GM19193 (cell line): ENCODE data around the gene CCSER2.

Experiments
- POLR2A ChIP-seq: IDR thresholded peaks from 4 replicates; pipeline ENCODE4 v1.6.1; 2011; ENCODE audit not compliant: insufficient read depth, insufficient read length; ENCODE audit errors: extremely low read depth

The CCSER2 gene

GRCh38 chr10:84306751-84307384, 21.5 kb upstream of the CCSER2 start:
- TF ChIP-seq POLR2A: no peak

GRCh38 chr10:84308021-84308420, 20.4 kb upstream of the CCSER2 start:
- TF ChIP-seq POLR2A: no peak

- no peak for TF ChIP-seq POLR2A
Observed at GRCh38 chr10:84308481-84309304, 19.7 kb upstream of the CCSER2 start.

DNA sequence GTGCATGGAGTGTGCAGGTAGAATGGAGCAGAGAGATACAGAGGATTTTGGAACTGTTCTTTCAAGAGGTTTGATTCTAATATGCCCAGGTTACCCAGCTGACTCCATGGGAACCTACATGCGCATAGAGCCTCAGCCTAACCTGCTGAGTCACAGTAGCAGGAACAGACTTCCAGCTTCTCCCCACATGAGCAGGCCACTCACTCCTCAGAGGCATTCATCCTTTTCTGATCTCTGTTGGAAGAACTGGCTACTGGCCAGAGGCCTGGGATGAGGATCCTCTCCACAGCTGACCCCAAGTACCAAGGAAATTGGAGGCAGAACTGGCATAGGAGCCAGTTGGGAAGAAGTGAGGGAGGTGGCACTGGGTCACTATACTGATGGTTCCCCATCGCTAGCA, 17.9 kb upstream of the CCSER2 start:
- TF ChIP-seq POLR2A: no peak

- no peak for TF ChIP-seq POLR2A
Observed at GRCh38 chr10:84311576-84311975, 16.8 kb upstream of the CCSER2 start.

DNA sequence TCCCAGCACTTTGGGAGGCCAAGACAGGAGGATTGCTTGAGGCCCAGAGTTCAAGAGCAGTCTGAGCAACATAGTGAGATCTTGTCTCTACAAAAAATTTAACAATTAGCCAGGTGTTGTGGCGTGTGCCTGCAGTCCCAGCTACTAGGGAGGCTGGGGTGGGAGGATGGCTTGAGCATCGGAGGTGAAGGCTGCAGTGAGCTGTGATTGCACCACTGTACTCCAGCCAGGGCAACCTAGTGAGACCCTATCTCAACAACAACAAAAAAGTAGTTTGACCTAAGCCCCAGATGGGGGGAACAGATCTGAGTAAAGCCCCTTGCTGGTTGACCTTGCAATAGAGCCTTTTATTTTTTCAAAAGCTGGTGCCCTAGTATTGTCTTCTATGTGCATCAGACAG, 15.6 kb upstream of the CCSER2 start:
- TF ChIP-seq POLR2A: no peak

DNA sequence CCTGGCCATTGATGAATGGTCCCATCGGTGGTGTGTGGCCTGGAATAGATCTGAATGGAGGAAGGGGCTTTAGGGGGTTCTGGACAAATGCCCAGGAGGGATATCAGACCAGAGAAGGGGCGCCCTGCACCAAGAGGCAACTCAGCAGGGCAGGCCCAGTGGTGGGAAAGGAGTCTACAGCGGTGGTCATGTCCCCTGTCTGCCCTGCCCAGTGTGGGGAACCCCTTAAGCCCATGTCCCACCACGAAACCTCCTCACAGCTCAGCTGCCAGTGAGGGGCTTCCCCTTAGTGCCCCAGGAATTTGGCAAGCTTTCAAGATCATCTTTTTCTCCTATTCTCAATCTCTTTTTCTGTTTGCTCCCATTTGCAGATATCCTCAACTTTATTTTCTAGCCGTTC, 14.1 kb upstream of the CCSER2 start:
- TF ChIP-seq POLR2A: no peak

GRCh38 chr10:84317174-84317573, 11.2 kb upstream of the CCSER2 start:
- TF ChIP-seq POLR2A: no peak

- no peak for TF ChIP-seq POLR2A
Observed at GRCh38 chr10:84321902-84322301, 6.5 kb upstream of the CCSER2 start.

- no peak for TF ChIP-seq POLR2A
Observed at GRCh38 chr10:84329196-84329611, 815 bp downstream of the CCSER2 start.

- TF ChIP-seq POLR2A: no peak
Observed at GRCh38 chr10:84329986-84330651, 1.7 kb downstream of the CCSER2 start.

GRCh38 chr10:84331091-84331490, 2.7 kb downstream of the CCSER2 start:
- no peak for TF ChIP-seq POLR2A

DNA sequence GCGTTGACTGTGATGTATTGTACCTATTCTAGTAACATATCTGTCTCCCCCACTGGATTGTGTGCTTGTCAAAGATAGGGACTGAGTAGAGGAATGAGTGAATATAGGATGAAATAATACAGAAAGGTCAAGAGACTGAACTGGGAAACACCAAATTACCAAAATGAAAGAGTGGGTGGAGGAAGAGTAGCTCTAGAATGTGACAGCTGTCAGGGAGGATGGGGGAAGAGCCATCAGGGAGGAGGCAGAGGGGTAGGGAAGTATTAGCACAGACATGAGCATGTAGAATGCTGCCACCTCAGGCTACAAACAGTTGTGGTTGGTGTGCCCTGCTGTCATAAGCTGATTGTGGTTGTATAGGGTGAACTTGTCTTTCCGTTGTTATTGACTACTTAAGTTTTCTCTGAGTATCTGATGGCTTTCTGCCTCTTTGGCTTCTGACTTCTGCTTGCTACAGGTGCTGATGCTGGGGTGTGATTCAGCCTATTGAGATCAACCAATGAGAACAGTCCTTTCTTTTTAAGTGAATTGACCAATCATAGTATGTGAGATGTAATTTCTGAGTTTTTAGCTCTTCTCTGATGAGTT, 5.6 kb downstream of the CCSER2 start:
- TF ChIP-seq POLR2A: no peak

GRCh38 chr10:84334811-84335210, 6.4 kb downstream of the CCSER2 start:
- no peak for TF ChIP-seq POLR2A

DNA sequence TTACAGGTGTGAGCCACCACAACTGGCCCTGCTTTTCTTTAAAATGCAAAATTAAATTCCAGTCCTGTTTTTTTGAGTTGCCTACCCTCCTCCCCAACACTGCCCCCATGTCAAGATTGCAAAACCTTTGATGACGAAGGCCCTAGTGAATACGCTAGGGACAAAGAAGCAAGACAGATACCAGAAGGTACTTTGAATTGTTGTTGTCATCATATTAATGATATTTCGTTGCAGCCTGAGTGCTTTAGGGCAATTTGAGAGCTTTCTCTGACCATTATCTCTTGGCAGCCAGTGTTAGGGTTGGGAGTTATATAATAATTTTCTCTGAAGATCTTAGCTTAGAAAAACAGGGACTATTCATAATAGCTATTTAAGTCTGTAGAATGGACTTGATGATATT, 7.1 kb downstream of the CCSER2 start:
- no peak for TF ChIP-seq POLR2A

- TF ChIP-seq POLR2A: no peak
Observed at GRCh38 chr10:84336406-84337090, 8.2 kb downstream of the CCSER2 start.

GRCh38 chr10:84337199-84337598, 8.8 kb downstream of the CCSER2 start:
- TF ChIP-seq POLR2A: no peak
